DND-41 (cell line): ENCODE results near the gene STMN3.
A peak's percentile ranks its signal among the peaks of the same experiment; 100 is the strongest.

Experiments
- ATAC-seq: fragments of 200-7000 bp; cut with Tn5 transposase; 3 replicates; pipeline ENCODE4 v1.9.1; 2021; ENCODE audit warnings: low read depth; ENCODE audit not compliant: insufficient read depth
- DNase-seq: peaks from one replicate; pipeline ENCODE4 v3.0.0-alpha.2; 2020
- H2AFZ ChIP-seq: 2 replicates; pipeline ENCODE4 v1.6.0; 2012; ENCODE audit warnings: low read depth, low read length
- H3K27ac ChIP-seq: 2 replicates; pipeline ENCODE4 v1.5.1; 2012; ENCODE audit warnings: low read length, inconsistent platforms
- H3K27me3 ChIP-seq: fragments of 200-600 bp; sonication (generic); 2 replicates; pipeline ENCODE4 v1.6.0; 2012; ENCODE audit warnings: low read length, mild to moderate bottlenecking, inconsistent platforms; ENCODE audit not compliant: insufficient read depth, poor library complexity
- H3K36me3 ChIP-seq: 2 replicates; pipeline ENCODE4 v1.5.1; 2012; ENCODE audit warnings: low read length, inconsistent platforms; ENCODE audit not compliant: insufficient read depth
- H3K4me1 ChIP-seq: 2 replicates; pipeline ENCODE4 v1.5.1; 2012; ENCODE audit warnings: mild to moderate bottlenecking, low read length; ENCODE audit not compliant: insufficient read depth
- H3K4me2 ChIP-seq: 2 replicates; pipeline ENCODE4 v1.6.0; 2012; ENCODE audit warnings: mild to moderate bottlenecking, moderate library complexity, low read length, inconsistent platforms; ENCODE audit not compliant: insufficient read depth
- H3K4me3 ChIP-seq, 2 experiments: fragments of 200-600 bp in 1 of 2; shearing (Covaris generic) in 1 of 2; 2 replicates each; pipeline ENCODE4 v1.5.1; 2012 to 2016; ENCODE audit warnings: inconsistent platforms in 2 of 2, low read length in 2 of 2, mild to moderate bottlenecking in 2 of 2, low read depth in 1 of 2, moderate library complexity in 1 of 2
- H3K79me2 ChIP-seq: 2 replicates; pipeline ENCODE4 v1.6.0; 2012; ENCODE audit warnings: low read length, inconsistent platforms; ENCODE audit not compliant: insufficient read depth
- H3K9ac ChIP-seq: 2 replicates; pipeline ENCODE4 v1.6.0; 2012; ENCODE audit warnings: low read depth, mild to moderate bottlenecking, inconsistent platforms, low read length, moderate library complexity
- H3K9me3 ChIP-seq: 2 replicates; pipeline ENCODE4 v1.5.1; 2012; ENCODE audit warnings: low read length, moderate library complexity, mild to moderate bottlenecking, inconsistent platforms; ENCODE audit not compliant: insufficient read depth, severe bottlenecking
- H4K20me1 ChIP-seq: 2 replicates; pipeline ENCODE4 v1.6.0; 2012; ENCODE audit warnings: low read length; ENCODE audit not compliant: insufficient read depth
- EZH2 ChIP-seq: IDR thresholded peaks from 3 replicates; pipeline ENCODE4 v1.6.1; 2012; ENCODE audit warnings: borderline replicate concordance, low read depth, mild to moderate bottlenecking, moderate library complexity, low read length, inconsistent platforms; ENCODE audit not compliant: severe bottlenecking
- TF ChIP-seq, protein P1 (sequence below): IDR thresholded peaks from 2 replicates; pipeline ENCODE4 v1.5.1; 2012; ENCODE audit warnings: borderline replicate concordance, low read length, moderate library complexity, mild to moderate bottlenecking; ENCODE audit not compliant: poor library complexity, severe bottlenecking; ENCODE audit errors: extremely low read depth

Gene STMN3

DNA sequence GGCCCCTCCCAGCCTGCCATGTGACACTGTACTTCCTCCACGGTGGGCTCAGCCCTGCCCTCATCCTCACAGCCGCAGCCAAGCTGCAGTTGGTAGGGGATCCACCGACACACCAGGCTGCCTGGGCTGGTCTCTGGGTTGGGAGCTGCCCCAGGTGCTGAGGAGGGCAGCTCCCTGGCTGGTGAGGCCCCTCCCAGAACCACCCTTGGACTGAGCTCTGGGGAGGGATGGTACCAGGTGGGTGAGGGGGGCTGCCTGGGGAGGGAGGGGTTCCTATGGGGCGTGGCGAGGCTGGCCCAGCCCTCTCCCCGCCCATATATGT, 43.0 kb upstream of the STMN3 start:
- H2AFZ ChIP-seq: no peak overlapping the region
- no peak for TF ChIP-seq EZH2
- TF ChIP-seq, protein P1, sequence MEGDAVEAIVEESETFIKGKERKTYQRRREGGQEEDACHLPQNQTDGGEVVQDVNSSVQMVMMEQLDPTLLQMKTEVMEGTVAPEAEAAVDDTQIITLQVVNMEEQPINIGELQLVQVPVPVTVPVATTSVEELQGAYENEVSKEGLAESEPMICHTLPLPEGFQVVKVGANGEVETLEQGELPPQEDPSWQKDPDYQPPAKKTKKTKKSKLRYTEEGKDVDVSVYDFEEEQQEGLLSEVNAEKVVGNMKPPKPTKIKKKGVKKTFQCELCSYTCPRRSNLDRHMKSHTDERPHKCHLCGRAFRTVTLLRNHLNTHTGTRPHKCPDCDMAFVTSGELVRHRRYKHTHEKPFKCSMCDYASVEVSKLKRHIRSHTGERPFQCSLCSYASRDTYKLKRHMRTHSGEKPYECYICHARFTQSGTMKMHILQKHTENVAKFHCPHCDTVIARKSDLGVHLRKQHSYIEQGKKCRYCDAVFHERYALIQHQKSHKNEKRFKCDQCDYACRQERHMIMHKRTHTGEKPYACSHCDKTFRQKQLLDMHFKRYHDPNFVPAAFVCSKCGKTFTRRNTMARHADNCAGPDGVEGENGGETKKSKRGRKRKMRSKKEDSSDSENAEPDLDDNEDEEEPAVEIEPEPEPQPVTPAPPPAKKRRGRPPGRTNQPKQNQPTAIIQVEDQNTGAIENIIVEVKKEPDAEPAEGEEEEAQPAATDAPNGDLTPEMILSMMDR: no peak
- H3K27ac ChIP-seq: 0 out of 2 replicates have a peak overlapping the region, but pooled peaks have one; percentile 32
- no peaks in the 10 kb centered on the region for H3K4me1 ChIP-seq
- H4K20me1 ChIP-seq: peaks cover 37% of the 10 kb centered on the region
- H3K27me3 ChIP-seq: no peaks in the 10 kb centered on the region
- no peak overlapping the region for H3K4me2 ChIP-seq
- no peaks in the 10 kb centered on the region for H3K9me3 ChIP-seq
- H3K36me3 ChIP-seq: peaks cover 64% of the 10 kb centered on the region
- no peak overlapping the region for H3K9ac ChIP-seq
- H3K79me2 ChIP-seq: no peaks in the 10 kb centered on the region
- ATAC-seq (peak; percentile 53), DNase-seq (peak; percentile 59)
- H3K4me3 ChIP-seq: no peak overlapping the region

DNA sequence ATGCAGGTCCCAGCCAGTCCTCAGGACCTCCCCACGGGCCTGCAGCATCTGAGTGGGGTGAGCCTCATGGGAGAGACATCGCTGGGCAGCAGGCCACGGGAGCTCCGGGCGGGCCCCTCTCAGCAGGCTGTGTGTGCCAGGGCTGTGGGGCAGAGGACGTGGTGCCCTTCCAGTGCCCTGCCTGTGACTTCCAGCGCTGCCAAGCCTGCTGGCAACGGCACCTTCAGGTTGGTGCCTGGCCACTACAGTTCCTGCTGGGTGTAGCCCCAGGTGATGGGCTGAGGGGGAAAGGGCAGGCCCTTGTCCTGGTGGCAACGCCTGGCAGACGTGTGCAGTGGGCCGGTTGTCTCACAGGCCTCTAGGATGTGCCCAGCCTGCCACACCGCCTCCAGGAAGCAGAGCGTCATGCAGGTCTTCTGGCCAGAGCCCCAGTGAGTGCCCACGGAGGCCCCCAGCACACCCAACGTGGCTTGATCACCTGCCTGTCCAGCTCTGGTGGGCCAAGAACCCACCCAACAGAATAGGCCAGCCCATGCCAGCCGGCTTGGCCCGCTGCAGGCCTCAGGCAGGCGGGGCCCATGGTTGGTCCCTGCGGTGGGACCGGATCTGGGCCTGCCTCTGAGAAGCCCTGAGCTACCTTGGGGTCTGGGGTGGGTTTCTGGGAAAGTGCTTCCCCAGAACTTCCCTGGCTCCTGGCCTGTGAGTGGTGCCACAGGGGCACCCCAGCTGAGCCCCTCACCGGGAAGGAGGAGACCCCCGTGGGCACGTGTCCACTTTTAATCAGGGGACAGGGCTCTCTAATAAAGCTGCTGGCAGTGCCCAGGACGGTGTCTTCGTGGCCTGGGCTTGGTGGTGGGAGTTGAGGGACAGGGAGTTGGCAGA, 42.4 kb upstream of the STMN3 start:
- Histone ChIP-seq H3K36me3 (peaks cover 61% of the 10 kb centered on the region), H3K27ac (0 out of 2 replicates have a peak overlapping the region, but pooled peaks have one; percentile 32), H3K4me3 (no peak overlapping the region), H3K9me3 (no peaks in the 10 kb centered on the region), H3K27me3 (no peaks in the 10 kb centered on the region), H2AFZ (no peak overlapping the region), H3K4me1 (no peaks in the 10 kb centered on the region), H3K4me2 (no peak overlapping the region), H3K9ac (no peak overlapping the region), H4K20me1 (peaks cover 33% of the 10 kb centered on the region), H3K79me2 (no peaks in the 10 kb centered on the region)
- ATAC-seq (no peak), DNase-seq (no peak)
- TF ChIP-seq, protein P1: no peak
- TF ChIP-seq EZH2: no peak

DNA sequence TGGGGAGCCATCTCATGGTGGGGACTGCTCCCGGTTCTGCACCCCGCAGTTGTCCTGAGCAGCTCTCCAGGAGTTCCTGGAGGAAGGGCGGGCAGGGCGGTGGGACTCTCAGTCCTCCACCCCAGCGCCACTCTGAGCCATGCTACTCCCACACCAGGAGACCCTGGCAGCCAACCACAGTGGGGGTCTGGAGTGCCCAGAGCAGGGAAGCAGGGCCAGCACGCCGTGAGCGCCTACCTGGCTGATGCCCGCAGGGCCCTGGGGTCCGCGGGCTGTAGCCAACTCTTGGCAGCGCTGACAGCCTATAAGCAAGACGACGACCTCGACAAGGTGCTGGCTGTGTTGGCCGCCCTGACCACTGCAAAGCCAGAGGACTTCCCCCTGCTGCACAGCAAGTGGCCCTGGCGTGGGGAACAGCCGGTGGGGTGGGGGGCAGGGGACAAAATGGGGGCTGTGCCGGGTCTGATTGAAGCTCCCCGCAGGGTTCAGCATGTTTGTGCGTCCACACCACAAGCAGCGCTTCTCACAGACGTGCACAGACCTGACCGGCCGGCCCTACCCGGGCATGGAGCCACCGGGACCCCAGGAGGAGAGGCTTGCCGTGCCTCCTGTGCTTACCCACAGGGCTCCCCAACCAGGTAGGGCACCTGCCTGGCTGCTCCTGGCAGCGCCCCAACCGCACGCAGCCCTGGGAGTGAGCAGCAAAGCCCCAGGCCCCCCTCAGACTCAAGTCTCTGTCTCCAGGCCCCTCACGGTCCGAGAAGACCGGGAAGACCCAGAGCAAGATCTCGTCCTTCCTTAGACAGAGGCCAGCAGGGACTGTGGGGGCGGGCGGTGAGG, 41.6 kb upstream of the STMN3 start:
- Histone ChIP-seq H3K36me3 (peaks cover 54% of the 10 kb centered on the region), H3K27me3 (no peaks in the 10 kb centered on the region), H2AFZ (no peak overlapping the region), H3K4me1 (no peaks in the 10 kb centered on the region), H3K9ac (no peak overlapping the region), H3K27ac (no peak overlapping the region), H3K4me2 (no peak overlapping the region), H4K20me1 (peaks cover 29% of the 10 kb centered on the region; the same call in 1 of the 2 replicates), H3K79me2 (no peaks in the 10 kb centered on the region), H3K9me3 (no peaks in the 10 kb centered on the region), H3K4me3 (no peak overlapping the region)
- TF ChIP-seq, protein P1: no peak
- TF ChIP-seq EZH2: no peak
- no peak for DNase-seq
- ATAC-seq: no peak
